WERI-Rb-1 (cell line): ENCODE results near the gene ANKHD1.

Experiments used
- DNase-seq: peaks from one replicate; pipeline ENCODE4 v3.0.0-alpha.2; 2020
- H3K27ac ChIP-seq: fragments of 250-450 bp; sonication (Bioruptor Pico); 2 replicates; pipeline ENCODE4 v1.5.1; 2020; ENCODE audit warnings: mild to moderate bottlenecking, moderate library complexity
- H3K27me3 ChIP-seq: fragments of 250-450 bp; sonication (Bioruptor Pico); 2 replicates; pipeline ENCODE4 v1.5.1; 2021; ENCODE audit warnings: mild to moderate bottlenecking, low read depth, moderate library complexity; ENCODE audit not compliant: insufficient read depth, severe bottlenecking
- H3K36me3 ChIP-seq: fragments of 250-450 bp; sonication (Bioruptor Pico); 2 replicates; pipeline ENCODE4 v1.5.1; 2020; ENCODE audit warnings: mild to moderate bottlenecking, moderate library complexity
- H3K4me3 ChIP-seq: 2 replicates; pipeline ENCODE4 v1.5.1; 2011; ENCODE audit warnings: low read depth, mild to moderate bottlenecking, control low read depth, low read length
- H3K9me3 ChIP-seq: fragments of 250-450 bp; sonication (Bioruptor Pico); 2 replicates; pipeline ENCODE4 v1.5.1; 2021; ENCODE audit warnings: mild to moderate bottlenecking, moderate library complexity; ENCODE audit not compliant: severe bottlenecking
- CTCF ChIP-seq: IDR thresholded peaks from 2 replicates; pipeline ENCODE4 v1.5.1; 2011; ENCODE audit warnings: low read depth, mild to moderate bottlenecking, control low read depth, inconsistent platforms, low read length

The ANKHD1 gene

DNA sequence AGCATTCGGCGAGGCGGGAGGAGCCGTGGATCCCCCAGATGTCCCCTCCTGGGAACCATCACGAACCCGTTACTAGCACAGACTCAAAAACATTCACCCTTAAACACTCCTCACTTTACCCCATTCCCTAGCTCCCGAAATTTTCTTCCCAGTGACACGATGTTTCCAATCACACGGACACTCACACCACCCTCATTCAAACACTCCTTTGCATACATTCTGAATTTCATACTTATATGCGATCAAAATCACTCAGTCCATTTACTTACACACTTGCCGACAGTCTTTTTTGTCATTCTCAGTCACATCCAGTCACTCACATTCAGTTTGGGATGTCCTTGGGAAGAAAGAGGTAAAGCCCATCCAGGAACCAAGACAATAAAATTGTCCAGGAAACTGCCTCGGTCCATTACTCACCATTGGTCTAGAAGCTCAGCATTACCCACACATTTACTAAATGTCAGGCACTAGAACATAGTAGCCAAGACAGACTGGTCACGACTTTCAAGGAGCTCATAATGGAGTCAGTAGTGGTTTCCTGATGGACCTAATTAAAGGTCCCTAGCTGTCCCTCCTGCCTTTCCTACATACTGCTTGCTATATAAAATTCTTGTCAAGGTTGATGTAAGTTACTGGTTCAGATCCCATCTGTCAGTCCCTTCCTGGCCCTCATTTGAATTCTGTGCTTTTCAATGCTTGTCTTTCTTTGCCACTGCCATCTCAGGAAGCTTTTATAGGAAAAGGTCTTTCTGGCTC lies 163.6 kb downstream of the ANKHD1 start:
- Histone ChIP-seq H3K27ac (peak overlapping the region; percentile 93), H3K36me3 (peaks cover 32% of the 10 kb centered on the region), H3K9me3 (no peaks in the 10 kb centered on the region), H3K27me3 (no peaks in the 10 kb centered on the region), H3K4me3 (peak overlapping the region; percentile 89)
- DNase-seq, result no peak
- no peak for TF ChIP-seq CTCF

DNA sequence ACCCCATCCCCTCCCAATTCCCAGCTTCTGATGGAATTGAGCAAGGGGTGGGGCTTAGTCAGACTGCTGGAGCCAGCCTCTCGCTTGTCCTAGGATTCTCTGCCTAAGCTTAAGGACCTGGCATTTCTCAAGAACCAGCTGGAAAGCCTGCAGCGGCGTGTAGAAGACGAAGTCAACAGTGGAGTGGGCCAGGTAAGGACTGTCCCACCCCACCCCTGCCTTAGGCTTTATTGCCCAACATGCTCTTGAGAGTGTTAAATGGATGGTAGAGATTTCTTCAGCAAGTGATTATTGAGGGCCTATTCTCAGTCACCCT lies 164.1 kb downstream of the ANKHD1 start:
- no peak for TF ChIP-seq CTCF
- Histone ChIP-seq H3K27ac (no peak overlapping the region), H3K9me3 (no peaks in the 10 kb centered on the region), H3K36me3 (peaks cover 29% of the 10 kb centered on the region), H3K4me3 (peak overlapping the region; percentile 89; the same call in 1 of the 2 replicates), H3K27me3 (no peaks in the 10 kb centered on the region)
- DNase-seq, result no peak

DNA sequence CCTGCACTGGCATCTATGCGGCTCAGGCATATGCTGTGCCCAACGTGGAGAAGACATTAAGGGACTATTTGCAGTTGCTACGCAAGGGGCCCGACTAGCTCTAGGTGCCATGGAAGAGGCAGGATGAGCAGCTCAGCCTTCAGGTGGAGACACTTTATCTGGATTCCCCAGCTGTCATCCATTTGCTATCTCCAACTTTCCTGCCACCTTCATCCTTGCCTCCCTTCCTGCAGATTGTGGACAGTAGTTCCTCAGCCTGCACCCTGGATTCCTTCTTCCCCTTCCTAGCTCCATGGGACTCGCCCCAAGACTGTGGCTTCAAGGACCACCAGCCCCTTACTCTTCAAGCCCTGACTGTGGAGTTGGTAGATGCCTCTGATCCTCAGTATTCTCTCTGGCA lies 165.0 kb downstream of the ANKHD1 start:
- Histone ChIP-seq H3K27me3 (no peaks in the 10 kb centered on the region), H3K27ac (no peak overlapping the region), H3K4me3 (no peak overlapping the region), H3K36me3 (peaks cover 29% of the 10 kb centered on the region), H3K9me3 (no peaks in the 10 kb centered on the region)
- DNase-seq, result no peak
- no peak for TF ChIP-seq CTCF

GRCh38 chr5:140567136-140567818 lies 165.6 kb downstream of the ANKHD1 start:
- Histone ChIP-seq H3K9me3 (no peaks in the 10 kb centered on the region), H3K27ac (no peak overlapping the region)

GRCh38 chr5:140567871-140568270 lies 166.2 kb downstream of the ANKHD1 start:
- no peak for TF ChIP-seq CTCF
- no peak for DNase-seq

More at GRCh38 chr5:140567136-140567818, 165.6 kb downstream of the ANKHD1 start:
- peaks cover 29% of the 10 kb centered on the region for H3K36me3 ChIP-seq
- no peak for DNase-seq
- no peak for TF ChIP-seq CTCF
- H3K27me3 ChIP-seq, result no peaks in the 10 kb centered on the region
- H3K4me3 ChIP-seq, result no peak overlapping the region

More at GRCh38 chr5:140567871-140568270, 166.2 kb downstream of the ANKHD1 start:
- Histone ChIP-seq H3K9me3 (no peaks in the 10 kb centered on the region), H3K27me3 (no peaks in the 10 kb centered on the region), H3K4me3 (no peak overlapping the region), H3K27ac (no peak overlapping the region), H3K36me3 (peaks cover 25% of the 10 kb centered on the region)
